GM12878 (cell line): ENCODE data around the gene WDR64. TPM values are rescaled to one million over a fixed set of nuclear protein-coding genes. Genes with fewer than 3 reads are reported as not detected.

Source experiments
- GATAD2B ChIP-seq: fragments of 450-650 bp; conservative IDR thresholded peaks from 2 replicates; pipeline ENCODE4 v1.6.1; 2017; ENCODE audit warnings: low read depth, mild to moderate bottlenecking, moderate library complexity
- HCFC1 ChIP-seq: fragments of 150-350 bp; IDR thresholded peaks from 2 replicates; pipeline ENCODE4 v1.6.1; 2014; ENCODE audit warnings: low read length
- KLF5 ChIP-seq: fragments of 450-650 bp; IDR thresholded peaks from 2 replicates; pipeline ENCODE4 v1.6.1; 2014; ENCODE audit warnings: mild to moderate bottlenecking; ENCODE audit not compliant: partially characterized antibody
- MEF2B ChIP-seq: fragments of 450-650 bp; IDR thresholded peaks from 2 replicates; pipeline ENCODE4 v1.6.1; 2018; ENCODE audit warnings: mild to moderate bottlenecking, moderate library complexity; ENCODE audit not compliant: partially characterized antibody, poor library complexity, severe bottlenecking
- SUZ12 ChIP-seq: fragments of 200-600 bp; sonication (generic); IDR thresholded peaks from one replicate; pipeline ENCODE4 v1.6.1; 2018; ENCODE audit warnings: antibody characterized with exemption, mild to moderate bottlenecking; ENCODE audit not compliant: unreplicated experiment
- ZBTB4 ChIP-seq: fragments of 450-650 bp; formaldehyde crosslinking; IDR thresholded peaks from 2 replicates; pipeline ENCODE4 v1.4.0; 2022; ENCODE audit warnings: mild to moderate bottlenecking, moderate library complexity
- polyA plus RNA-seq, 11 experiments: library from polyadenylated mRNA; depleted of rRNA in 4 of 11; unstranded in 6 of 11; stranded (reverse) in 5 of 11; fragments of >200 nt; fragmentation: Nextera tagmentation in 4 of 11; fragmentation: Illumina TruSeq in 1 of 11; extraction: Ambion mirVana in 4 of 11; extraction: Trizol in 1 of 11; gene quantifications; 1 replicate in 1 of 11; 2 replicates in 10 of 11; pipeline versions ENCODE4 v1.2.1 to v1.2.3, GENCODE V29; 2011 to 2016; ENCODE audit warnings: inconsistent platforms in 2 of 11, missing spikeins in 2 of 11, low read depth in 1 of 11
- total RNA-seq, 4 experiments: library from RNA; depleted of rRNA in 3 of 4; stranded (reverse); fragments of >200 nt in 3 of 4; fragmentation: Illumina TruSeq in 1 of 4; extraction: Trizol in 1 of 4; gene quantifications; 2 replicates each; pipeline versions ENCODE4 v1.2.1 to v1.2.3, GENCODE V29; 2013 to 2021
- TF ChIP-seq, protein P1 (sequence below): fragments of 450-650 bp; IDR thresholded peaks from 2 replicates; pipeline ENCODE4 v1.6.1; 2016; ENCODE audit warnings: mild to moderate bottlenecking, moderate library complexity, borderline replicate concordance

The WDR64 gene
- total and polyA plus RNA-seq, 10 of the 15 experiments (the other 5 are each of a cell fraction or from before 2014, with no cell fraction given) = 0.01 TPM; not detected in 9

GRCh38 chr1:241816008-241816407 is 163.9 kb downstream of the WDR64 start (continued):
- TF ChIP-seq ZBTB4 (CRISPR knock-in tag) = no peak
- TF ChIP-seq KLF5 = no peak
- TF ChIP-seq, protein P1, sequence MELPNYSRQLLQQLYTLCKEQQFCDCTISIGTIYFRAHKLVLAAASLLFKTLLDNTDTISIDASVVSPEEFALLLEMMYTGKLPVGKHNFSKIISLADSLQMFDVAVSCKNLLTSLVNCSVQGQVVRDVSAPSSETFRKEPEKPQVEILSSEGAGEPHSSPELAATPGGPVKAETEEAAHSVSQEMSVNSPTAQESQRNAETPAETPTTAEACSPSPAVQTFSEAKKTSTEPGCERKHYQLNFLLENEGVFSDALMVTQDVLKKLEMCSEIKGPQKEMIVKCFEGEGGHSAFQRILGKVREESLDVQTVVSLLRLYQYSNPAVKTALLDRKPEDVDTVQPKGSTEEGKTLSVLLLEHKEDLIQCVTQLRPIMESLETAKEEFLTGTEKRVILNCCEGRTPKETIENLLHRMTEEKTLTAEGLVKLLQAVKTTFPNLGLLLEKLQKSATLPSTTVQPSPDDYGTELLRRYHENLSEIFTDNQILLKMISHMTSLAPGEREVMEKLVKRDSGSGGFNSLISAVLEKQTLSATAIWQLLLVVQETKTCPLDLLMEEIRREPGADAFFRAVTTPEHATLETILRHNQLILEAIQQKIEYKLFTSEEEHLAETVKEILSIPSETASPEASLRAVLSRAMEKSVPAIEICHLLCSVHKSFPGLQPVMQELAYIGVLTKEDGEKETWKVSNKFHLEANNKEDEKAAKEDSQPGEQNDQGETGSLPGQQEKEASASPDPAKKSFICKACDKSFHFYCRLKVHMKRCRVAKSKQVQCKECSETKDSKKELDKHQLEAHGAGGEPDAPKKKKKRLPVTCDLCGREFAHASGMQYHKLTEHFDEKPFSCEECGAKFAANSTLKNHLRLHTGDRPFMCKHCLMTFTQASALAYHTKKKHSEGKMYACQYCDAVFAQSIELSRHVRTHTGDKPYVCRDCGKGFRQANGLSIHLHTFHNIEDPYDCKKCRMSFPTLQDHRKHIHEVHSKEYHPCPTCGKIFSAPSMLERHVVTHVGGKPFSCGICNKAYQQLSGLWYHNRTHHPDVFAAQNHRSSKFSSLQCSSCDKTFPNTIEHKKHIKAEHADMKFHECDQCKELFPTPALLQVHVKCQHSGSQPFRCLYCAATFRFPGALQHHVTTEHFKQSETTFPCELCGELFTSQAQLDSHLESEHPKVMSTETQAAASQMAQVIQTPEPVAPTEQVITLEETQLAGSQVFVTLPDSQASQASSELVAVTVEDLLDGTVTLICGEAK = no peak
- TF ChIP-seq HCFC1 = no peak
- no peak for TF ChIP-seq SUZ12
- no peak for TF ChIP-seq MEF2B
- TF ChIP-seq GATAD2B = no peak
